Measurements from ENCODE around the gene TMEM145.
"Not testable (repeated sequence)": the region's sequence is repeated elsewhere in the genome, so short reads cannot be mapped to it uniquely, and the experiment has no call there.

TMEM145 gene

DNA sequence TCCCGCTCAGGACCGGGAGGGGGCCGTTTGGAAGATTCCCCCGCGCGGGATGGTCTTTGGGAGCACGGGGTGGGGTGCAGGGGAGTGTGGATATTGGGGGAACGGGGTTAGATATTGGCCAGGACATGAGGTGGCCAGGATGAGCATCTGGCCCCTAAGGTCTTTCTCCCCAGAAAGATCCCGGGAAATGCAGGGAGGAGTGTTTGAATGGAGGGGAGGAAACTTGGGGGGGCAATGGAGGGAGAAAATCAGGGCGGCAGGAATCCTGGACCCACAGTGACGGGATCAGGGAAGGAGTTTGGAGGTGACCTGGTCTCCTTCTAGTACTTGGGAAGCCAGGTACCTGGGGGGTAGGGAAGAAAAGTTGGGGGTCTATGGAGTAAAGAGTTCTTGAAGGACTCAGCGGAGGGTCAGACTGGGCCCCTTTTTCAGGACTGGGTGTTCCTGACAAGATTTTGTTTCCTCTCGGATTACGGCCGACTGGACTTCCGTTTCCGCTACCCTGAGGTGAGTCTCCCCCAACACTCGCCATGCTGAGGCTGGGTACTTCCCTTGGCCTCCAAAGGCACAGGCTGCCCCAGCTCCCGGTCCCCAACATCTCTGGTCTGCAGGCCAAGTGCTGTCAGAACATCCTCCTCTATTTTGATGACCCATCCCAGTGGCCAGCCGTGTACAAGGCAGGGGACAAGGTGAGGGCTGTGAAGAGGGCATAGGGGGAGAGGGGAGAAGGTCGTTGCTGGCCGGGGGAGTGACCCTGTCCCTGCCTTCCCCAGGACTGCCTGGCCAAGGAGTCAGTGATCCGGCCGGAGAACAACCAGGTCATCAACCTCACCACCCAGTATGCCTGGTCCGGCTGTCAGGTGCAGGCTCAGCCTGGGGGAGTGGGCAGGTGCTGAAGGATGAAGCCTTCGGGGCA is 989 bp downstream of the TMEM145 start:
- DNase-seq (ENCODE audit: low read depth, low spot score), result no peak

- no peak for DNase-seq (ENCODE audit: low read depth, low spot score)
These were observed 1.9 kb downstream of the TMEM145 start for GRCh38 chr19:42315024-42315423.

DNA sequence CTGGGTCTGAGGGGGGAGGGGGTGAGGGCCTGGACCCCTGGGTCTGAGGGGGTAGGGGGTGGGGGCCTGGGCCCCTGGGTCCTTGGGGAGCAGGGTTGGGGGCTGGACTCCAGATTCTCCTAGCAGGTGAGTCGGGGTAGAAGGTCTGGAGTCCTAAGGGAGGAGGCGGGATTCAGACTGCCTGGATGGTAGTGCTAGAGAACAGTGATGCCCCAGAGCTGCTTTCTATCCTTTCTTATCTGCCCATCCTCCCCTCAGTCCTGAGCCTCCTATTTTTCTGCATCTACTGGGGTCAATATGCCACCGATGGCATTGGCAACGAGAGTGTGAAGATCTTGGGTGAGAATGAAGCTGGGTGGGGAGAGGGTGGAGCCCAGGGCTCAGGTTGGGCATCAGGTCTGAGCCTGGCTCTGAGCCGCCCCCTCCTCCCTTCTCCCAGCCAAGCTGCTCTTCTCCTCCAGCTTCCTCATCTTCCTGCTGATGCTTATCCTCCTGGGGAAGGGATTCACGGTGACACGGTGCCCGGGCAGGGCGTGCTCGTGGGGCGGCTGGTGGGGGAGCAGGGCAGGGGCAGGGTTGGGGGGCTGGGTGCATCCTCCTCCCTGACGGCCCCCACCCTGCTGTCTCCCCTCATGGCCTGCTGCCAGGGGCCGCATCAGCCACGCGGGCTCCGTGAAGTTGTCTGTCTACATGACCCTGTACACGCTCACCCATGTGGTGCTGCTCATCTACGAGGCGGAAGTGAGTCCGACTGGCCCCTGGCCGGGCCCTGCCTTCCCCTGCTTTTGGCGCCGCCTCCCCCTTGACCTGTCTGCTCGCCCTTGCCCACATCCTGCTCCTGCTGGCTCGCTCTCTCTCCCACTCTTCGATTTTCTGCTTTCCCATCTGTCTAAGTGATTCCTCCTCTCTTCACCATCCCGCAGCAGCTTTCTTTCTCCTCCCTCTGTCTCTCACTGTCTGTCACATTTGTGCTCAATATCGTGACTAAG is 3.4 kb downstream of the TMEM145 start:
- DNase-seq (ENCODE audit: low read depth, low spot score), result no peak

GRCh38 chr19:42317535-42317934 is 4.4 kb downstream of the TMEM145 start:
- no peak for DNase-seq (ENCODE audit: low read depth, low spot score)

DNA sequence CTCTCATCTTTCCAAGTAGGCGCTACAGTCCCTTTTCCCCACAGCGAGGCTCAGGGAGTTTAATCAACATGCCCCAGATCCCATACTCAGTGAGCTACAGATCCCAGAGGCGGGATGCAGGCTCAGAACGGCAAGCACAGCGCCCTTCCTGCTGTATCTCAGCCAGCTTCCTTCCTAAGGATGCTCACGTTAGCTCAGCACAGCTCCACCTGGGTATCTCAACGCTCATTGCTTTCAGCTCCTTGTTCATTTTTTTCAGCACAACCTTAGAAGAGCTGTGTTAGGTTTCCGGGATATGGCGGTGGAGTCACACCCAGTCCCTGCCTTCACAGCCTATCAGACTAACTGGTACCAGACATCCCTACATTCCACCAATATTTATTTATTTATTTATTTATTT is 9.2 kb downstream of the TMEM145 start:
- DNase-seq (ENCODE audit: low read depth, low spot score), result no peak

- DNase-seq (ENCODE audit: low read depth, low spot score), result no peak
These were observed 10.4 kb downstream of the TMEM145 start for GRCh38 chr19:42323473-42323851.

- DNase-seq (ENCODE audit: low read depth, low spot score), result no peak
These were observed 10.9 kb downstream of the TMEM145 start for GRCh38 chr19:42323852-42324654.

DNA sequence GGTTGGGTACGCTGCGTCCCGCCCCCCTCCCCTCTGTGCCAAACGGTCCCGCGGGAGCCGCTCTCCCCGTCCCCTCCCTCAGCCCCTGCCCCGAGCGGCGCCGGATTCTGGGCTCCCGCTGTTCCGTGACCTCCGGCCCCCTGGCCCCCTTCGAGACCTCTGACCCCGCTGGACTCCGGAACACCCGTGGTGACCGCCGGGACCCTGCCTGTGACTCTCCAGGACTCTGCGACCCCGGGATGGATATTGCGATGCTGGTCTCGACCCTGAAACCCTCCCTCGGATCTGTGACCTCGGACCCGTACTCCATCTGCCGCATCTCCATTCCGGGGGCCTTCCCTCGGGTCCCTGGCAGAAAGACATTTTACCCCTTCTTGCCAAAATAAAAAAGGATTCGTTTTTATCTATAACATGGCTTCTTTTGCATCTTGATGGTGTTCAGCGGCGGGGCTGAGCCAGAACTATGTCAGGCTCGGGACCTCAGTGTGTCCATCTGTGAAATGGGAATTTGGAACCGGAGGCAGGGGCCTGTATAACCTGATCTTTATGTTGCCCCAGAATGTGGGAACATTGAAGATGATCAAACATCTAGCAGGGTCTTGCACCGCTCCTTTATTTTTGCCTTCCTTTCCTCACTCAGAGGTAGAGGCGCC is 11.7 kb downstream of the TMEM145 start:
- no peak for DNase-seq (ENCODE audit: low read depth, low spot score)

GRCh38 chr19:42325308-42325895 is 12.3 kb downstream of the TMEM145 start, which contains the start of gene MEGF8:
TSS of gene MEGF8 (plus strand) at chr19:42325635. CDS start at chr19:42326244, 609 bp downstream.
- DNase-seq (ENCODE audit: low read depth, low spot score), result peak; percentile 99

GRCh38 chr19:42325896-42326771 is 13.0 kb downstream of the TMEM145 start:
- no peak for DNase-seq (ENCODE audit: low read depth, low spot score)

GRCh38 chr19:42326969-42327368 is 13.9 kb downstream of the TMEM145 start:
- DNase-seq (ENCODE audit: low read depth, low spot score), result no peak

GRCh38 chr19:42327381-42327780 is 14.3 kb downstream of the TMEM145 start:
- DNase-seq (ENCODE audit: low read depth, low spot score), result no peak

GRCh38 chr19:42328106-42328505 is 15.0 kb downstream of the TMEM145 start:
- no peak for DNase-seq (ENCODE audit: low read depth, low spot score)

- DNase-seq (ENCODE audit: low read depth, low spot score), result no peak
These were observed 15.7 kb downstream of the TMEM145 start for GRCh38 chr19:42328854-42329253.

DNA sequence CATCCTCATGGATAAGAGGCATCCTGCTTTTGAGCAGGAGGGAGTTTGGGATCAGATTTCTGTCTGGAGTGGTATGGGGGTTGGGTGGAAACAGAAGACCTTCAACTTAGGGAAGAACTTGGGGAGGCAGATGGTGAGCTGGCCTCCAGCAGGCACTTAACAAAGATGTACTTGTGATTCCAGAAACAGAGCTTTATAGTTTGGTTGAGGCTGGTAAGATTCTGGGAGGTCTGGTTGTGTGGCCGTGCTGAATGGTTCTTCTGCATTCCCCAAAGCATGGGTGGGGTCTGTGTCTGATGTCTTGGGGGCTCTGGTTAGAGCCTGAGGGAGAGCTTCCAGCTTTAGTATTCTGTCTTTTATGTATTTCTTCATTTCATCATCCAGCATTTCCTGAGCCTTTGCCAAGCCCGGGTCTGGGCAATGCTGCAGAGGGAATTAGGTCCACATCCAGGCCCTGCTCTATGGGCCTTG is 17.2 kb downstream of the TMEM145 start:
- no peak for DNase-seq (ENCODE audit: low read depth, low spot score)

GRCh38 chr19:42331333-42331732 is 18.2 kb downstream of the TMEM145 start:
- DNase-seq (ENCODE audit: low read depth, low spot score), result not testable (repeated sequence)

DNA sequence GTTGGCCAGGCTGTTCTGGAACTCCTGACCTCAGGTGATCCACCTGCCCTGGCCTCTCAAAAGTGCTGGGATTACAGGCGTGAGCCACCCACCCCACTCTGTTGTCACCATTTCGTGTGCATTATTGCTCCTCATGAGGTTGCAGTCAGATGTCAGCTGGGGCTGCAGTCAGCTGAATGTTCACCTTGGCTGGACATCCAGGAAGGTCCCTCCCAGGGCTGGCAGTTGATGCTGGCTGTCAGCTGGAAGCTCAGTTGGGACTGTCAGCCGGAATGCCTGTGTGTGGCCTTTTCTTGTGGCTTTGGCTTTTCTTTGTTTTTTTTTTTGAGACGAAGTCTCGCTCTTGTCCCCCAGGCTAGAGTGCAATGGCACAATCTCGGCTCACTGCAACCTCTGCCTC is 18.9 kb downstream of the TMEM145 start:
- no peak for DNase-seq (ENCODE audit: low read depth, low spot score)

DNA sequence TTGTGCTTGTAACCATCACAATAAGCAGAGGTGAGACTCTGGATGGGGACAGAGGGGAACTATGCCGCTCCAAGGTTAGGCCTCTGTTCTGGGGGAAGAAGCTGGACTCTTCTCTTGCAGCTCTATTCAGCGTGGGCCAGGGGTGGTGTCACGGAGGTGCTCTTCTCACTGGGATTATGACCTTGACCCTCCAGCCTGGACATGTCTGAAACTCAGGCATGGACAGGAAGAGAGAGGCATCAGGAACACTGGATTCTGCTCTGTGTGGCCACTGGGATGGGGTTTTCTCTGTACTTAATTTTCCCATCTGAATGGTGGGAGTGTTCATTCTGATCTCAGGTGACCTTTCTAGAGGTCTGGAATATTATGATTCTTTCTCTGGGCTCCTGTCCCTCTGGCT is 19.9 kb downstream of the TMEM145 start:
- no peak for DNase-seq (ENCODE audit: low read depth, low spot score)

DNA sequence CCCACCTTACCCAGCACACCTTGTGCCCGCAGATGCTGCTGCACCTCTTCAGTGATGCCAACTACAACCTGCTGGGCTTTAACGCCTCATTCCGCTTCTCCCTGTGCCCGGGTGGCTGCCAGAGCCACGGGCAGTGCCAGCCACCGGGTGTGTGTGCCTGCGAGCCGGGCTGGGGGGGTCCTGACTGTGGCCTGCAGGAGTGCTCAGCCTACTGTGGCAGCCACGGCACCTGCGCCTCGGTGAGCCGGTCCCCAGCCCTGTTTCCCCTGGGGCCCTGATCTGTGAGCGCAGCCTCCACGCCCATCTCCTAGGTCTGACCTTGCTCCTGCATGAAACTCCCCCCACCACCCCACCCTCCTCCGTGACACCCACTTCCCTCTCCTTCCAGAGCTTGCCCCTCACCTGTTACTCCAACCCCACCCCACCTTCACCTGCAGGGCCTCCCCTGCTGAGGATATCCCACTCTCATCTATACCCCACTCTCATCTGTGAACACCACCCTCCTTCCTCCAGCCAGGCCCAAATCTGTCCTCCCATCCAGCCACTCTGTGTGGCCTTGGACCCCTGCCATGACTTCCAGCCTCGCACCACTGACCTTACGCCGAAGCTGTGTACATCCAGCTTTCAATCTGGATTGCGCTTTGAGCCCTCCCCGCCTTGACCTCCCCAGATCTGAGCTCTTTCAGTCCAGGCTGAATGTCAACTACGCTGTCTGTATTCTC is 21.0 kb downstream of the TMEM145 start:
- no peak for DNase-seq (ENCODE audit: low read depth, low spot score)
